ENCODE results near the gene UBL3.

UBL3 gene

DNA sequence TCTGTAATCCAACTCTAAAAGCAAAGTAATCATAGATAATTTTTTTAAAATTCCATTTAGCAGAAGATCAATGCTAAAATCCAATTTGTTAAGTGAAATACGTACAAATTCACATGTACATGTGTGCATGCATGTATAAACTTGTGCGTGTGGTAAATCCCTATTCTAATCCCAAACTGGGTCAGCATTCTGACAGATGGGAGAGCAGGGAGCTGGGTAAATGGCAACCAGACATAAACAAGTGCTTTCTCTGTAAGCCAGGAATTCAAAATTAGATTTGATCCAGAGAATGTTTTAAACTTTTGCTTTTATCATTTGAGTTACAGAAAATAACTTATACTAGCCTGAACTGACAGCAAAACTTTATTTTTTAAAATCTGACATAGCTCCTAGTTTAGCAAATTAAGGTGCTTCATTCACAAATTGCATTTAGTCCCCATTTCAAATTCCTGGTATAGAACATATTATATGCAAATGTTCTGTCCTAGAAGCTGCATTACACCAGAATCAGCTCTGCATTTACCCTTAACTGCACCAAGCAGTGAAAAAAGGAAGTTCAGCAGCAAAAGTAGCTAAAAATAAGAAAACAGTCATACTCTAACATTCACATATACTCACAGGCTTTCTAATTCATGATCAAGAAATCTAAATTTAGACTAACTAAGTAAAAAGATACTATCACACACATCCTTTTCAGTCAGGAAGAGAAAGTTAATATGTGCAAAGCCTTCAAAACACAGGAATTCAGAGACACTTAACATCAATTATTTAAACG, 32.6 kb downstream of the UBL3 start:
- H3K27ac ChIP-seq = peak overlapping the region in 1 of 21 experiments; percentile 25
- no peak overlapping the region for H3K4me3 ChIP-seq

DNA sequence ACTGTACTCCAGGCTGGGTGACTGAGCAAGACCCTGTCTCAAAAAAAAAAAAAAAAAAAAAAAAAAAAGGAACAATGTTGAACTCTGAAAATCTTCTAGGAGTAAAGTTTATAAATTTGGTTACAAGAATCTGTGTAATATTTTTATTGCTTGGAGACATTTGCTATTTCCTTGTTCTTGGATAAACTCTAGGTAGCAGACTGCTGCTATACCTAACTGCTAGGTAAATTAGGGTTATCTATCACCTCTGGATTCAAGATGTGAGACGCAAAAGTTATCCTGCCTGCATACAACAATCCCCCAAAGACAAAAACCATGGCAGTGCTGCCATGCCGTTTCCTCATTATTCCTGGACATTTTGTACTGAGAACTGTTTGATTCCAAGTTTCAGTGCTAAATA, 33.7 kb downstream of the UBL3 start:
- H3K27ac ChIP-seq = no peak overlapping the region
- H3K4me3 ChIP-seq = no peak overlapping the region

DNA sequence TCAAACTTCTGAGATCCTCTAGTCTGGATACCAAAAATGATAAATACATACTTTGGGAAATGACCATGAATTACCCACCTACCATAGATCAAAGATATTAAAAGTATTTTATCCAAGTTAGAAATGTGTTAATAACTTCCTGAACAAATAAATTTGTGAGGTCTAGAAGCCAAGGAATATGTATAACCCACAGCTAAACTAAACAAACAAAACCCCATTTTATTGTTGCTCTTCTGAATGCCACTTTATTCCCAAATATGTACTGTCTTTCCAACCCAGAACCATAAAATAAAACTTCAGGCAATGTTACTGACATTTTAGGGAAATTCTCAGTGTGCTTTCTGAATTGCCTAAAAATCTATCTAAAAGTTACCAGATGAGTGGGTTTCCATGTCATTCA, 35.1 kb downstream of the UBL3 start:
- Histone ChIP-seq H3K27ac (no peak overlapping the region), H3K4me3 (no peak overlapping the region)

- Histone ChIP-seq H3K4me3 (no peak overlapping the region), H3K27ac (no peak overlapping the region)
Measured at GRCh38 chr13:29810898-29811297, 39.5 kb downstream of the UBL3 start.

DNA sequence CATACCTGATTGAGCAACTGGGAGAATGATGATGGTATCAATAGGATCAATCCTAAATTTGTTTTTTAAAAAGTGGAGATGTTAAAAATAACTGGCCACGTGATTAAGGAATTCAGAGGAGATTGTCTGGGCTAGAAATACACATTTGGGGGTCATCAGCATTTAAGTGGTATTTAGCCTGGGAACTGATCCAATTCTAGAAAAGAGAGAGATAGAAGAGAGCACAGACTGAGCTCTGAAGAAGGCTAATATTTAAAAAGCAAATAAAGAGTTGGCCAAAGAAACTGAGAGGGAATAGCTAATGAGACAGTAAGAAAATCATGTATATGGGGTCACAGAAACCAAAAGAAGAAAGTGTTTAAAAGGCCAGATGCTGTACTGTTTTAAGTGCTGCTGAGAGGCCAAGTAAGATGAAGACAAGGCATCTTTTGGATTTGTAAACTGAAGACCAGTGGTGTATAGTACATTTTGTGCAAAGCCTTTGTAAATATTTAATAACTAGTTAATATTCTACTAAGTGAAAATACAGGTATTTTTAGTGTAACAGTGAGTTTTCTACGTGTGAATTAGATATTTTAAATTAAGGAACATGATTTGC, 40.2 kb downstream of the UBL3 start:
- Histone ChIP-seq H3K27ac (no peak overlapping the region), H3K4me3 (no peak overlapping the region)

DNA sequence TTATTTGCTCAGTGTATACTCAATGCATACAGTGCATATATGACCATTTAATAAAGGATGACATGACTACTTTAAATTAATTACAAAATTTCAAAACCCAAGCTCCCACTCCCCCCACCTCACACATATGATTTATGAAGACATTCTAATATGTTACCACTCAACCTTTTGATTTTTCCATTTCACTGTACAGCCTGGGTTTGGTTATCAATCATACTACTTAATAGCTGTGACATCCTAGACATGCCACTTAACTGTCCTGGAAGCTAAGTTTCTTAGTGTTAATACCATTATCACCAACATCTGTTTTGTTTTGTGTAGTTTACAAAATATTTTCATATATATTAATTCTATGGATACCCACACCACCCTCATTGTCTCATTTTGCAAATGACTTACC, 42.2 kb downstream of the UBL3 start:
- Histone ChIP-seq H3K4me3 (no peak overlapping the region), H3K27ac (no peak overlapping the region)

DNA sequence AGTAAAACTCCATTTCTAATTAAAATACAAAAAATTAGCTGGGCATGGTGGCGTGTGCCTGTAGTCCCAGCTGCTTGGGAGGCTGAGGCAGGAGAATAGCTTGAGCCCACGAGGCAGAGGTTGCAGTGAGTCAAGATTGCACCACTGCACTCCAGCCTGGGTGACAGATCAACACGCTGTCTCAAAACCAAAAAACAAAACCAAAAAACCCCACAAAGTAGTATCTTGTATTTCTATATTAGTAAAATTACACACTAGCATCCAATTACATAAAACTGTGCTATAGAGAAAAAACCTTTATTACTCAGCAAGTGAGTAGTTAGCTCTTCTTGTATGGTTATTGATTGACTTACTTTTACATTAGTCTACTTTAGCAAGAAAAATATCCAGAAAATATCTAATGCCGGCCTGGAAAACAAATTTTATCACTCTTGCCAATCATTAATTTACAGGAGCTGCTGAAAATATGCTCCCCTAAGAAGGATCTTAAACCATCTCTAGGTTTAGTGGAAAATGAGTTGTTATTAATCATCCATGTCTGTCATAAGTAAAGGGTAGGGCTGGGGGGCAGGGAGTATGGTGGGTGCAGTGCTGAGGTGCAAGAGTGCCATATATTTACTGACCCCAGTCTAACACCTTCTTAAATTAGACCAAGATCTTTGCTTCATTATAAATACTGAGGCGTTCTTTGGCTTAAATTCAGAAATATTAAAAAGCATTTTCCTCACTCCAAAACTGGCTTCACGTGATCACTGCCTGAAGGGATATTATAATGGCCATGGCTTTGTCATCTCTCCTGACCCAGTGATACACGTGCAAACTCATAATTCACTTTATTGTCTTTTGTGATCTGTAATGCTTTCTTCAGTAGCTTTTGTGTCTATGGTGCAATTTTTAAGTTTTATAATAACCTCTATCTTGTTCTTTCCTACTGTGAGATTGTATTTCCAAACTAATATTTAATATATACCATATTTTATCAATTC, 44.1 kb downstream of the UBL3 start:
- no peak overlapping the region for H3K4me3 ChIP-seq
- no peak overlapping the region for H3K27ac ChIP-seq

DNA sequence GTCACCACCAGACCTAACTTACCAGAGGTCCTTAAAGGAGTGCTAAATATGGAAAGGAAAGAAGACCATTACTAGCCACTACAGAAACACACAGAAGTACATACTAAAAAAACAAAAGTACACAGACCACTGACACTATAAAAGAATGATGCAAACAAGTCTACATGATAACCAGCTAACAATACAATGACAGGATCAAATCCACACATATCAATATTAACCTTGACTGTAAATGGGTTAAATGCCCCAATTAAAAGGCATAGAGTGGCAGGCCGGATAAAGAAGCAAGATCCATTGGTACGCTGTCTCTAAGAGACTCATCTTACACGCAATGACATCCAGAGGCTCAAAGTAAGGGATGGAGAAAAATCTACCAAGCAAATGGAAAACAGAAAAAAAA, 47.2 kb downstream of the UBL3 start:
- Histone ChIP-seq H3K4me3 (no peak overlapping the region), H3K27ac (no peak overlapping the region)

- Histone ChIP-seq H3K27ac (no peak overlapping the region), H3K4me3 (no peak overlapping the region)
Measured at GRCh38 chr13:29802621-29803020, 47.8 kb downstream of the UBL3 start.

DNA sequence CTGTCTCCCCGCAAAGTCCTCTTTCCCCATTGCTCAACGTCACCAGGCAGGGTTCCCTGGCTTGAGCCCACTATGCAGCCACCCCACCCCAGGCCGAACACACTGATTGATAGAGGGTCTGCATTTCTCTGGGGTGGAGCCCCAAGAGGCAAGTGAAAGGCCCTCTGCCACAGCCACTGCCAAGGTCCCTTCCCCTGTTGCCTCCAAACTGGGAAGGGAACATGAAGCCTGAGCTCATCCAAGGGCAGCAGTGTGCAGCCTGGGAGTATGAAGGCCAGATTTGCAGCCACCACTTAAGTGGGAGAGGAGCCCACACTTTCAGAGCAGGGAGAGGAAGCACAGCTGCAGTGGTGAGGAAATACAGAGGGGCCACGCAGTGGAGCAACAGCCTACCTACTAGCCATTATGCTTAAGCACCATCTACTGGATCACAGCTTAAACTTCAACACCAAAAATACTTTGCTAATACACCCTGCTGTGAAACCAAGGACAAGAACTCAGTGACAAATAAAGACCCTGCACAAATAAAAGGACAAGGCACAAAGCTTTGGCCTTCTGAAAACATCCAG, 48.6 kb downstream of the UBL3 start:
- no peak overlapping the region for H3K4me3 ChIP-seq
- H3K27ac ChIP-seq = no peak overlapping the region

- no peak overlapping the region for H3K4me3 ChIP-seq
- H3K27ac ChIP-seq = no peak overlapping the region
Measured at GRCh38 chr13:29801102-29801501, 49.3 kb downstream of the UBL3 start.

- H3K27ac ChIP-seq = no peak overlapping the region
- no peak overlapping the region for H3K4me3 ChIP-seq
Measured at GRCh38 chr13:29800687-29801086, 49.7 kb downstream of the UBL3 start.

DNA sequence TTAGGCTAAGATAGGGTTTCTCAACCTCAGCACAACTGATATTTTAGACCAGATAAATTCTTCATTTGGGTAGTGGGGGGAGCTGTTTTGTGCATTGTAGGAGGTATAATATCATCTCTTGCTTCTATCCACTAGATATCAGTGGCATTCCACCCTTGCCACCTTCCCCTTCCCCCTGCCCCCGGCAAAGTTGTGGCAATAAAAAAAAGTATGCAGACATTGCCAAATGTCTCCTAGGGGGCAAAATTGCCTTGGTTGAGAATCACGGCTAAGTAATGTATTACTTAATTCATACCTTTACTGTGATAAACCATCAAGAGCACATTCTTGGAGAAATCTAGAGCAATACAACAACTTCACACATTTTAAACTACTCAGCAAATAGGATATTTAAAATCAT, 51.4 kb downstream of the UBL3 start:
- no peak overlapping the region for H3K4me3 ChIP-seq

GRCh38 chr13:29791997-29792780, 58.2 kb downstream of the UBL3 start:
- H3K27ac ChIP-seq = no peak overlapping the region
- H3K4me3 ChIP-seq = no peak overlapping the region

More for the DNA sequence above, 51.4 kb downstream of the UBL3 start:
- no peak overlapping the region for H3K27ac ChIP-seq

DNA sequence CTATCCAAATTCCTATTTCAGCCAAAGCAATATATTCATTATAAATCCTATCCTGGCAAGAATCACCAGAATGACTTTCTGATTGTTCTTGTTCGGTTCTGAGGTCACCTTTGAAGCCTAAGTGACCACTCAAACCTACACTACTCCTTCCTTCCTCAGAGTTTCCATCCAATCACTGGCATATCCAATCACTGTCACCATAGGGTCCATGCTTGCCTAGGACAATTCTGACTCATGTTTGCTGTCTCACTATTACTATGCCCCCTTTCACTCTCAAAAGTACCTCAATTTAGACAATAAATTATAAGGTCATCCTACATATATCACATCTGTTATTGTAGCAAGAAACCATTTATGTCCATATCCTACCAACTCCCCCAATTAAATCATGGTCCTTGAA, 58.9 kb downstream of the UBL3 start:
- H3K27ac ChIP-seq = no peak overlapping the region
- no peak overlapping the region for H3K4me3 ChIP-seq

- H3K27ac ChIP-seq = no peak overlapping the region
Measured at GRCh38 chr13:29786698-29787097, 63.7 kb downstream of the UBL3 start.

GRCh38 chr13:29785978-29786377, 64.4 kb downstream of the UBL3 start:
- Histone ChIP-seq H3K27ac (no peak overlapping the region), H3K4me3 (no peak overlapping the region)

More at GRCh38 chr13:29786698-29787097, 63.7 kb downstream of the UBL3 start:
- no peak overlapping the region for H3K4me3 ChIP-seq

DNA sequence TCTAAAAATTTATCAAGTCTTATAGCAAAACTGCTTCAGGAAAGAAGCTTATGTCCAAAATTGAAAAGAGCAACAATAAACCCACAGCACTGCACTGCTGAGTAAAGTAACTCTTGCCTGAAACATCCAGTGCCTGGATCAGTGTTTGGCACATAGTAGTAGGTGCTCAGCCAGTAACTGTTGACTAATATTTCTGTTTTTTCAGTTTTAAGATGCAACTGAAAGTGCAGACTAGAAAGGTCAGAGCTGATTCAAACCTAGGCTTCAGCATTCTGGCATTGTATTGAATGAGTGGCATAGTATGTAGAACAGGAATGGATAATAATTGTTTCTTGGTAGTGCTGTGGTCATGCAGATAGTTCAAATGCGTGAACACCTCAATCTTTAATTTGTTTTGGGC, 67.6 kb downstream of the UBL3 start:
- Histone ChIP-seq H3K27ac (no peak overlapping the region), H3K4me3 (no peak overlapping the region)

DNA sequence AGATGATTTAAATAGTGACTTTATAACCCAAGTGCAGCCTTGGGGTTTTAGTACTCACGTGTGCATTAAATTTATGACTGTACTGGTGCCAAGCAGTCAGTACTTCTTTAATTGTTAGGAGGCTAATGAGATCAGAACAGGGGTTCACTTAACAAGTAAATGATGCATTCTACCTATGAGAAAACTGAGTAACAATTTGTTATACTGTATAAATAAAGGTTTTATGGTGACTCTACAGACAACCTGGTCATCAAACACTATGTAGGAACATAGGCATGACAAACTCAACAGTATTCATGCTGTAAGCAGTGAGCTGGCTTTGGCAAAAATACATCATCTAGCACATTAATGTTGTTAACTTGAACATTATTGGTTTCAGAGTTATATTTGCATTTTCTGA, 75.6 kb downstream of the UBL3 start:
- H3K27ac ChIP-seq = no peak overlapping the region

More for the DNA sequence above, 75.6 kb downstream of the UBL3 start:
- H3K4me3 ChIP-seq = no peak overlapping the region
